HG02798 (cell line): ENCODE data around the gene CDH16.

Experiments
- ATAC-seq: cut with Tn5 transposase; IDR thresholded peaks from one replicate; pipeline ENCODE4 v1.9.1; 2021; ENCODE audit warnings: mild to moderate bottlenecking; ENCODE audit not compliant: unreplicated experiment, poor library complexity

Gene CDH16

DNA sequence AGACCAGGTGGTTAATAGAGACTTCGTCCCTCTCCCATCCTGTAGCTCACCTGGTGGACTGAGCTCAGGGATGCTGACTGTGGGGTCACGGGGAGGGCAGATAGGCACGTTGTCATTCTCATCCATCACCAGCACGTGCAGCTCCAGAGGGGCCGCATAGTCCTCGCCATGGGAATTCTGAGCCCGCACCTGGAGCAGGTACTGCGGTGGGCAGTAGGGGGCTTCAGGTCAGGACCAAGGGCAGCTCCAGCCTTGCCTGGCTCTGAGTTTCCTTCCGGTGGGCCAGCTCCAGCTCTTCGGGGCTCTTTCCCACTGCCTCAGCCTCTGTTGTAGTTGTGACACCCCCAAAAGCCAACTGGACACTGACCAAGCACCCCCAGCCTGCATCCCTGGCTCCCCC lies 5.6 kb downstream of the CDH16 start:
- no peak for ATAC-seq

DNA sequence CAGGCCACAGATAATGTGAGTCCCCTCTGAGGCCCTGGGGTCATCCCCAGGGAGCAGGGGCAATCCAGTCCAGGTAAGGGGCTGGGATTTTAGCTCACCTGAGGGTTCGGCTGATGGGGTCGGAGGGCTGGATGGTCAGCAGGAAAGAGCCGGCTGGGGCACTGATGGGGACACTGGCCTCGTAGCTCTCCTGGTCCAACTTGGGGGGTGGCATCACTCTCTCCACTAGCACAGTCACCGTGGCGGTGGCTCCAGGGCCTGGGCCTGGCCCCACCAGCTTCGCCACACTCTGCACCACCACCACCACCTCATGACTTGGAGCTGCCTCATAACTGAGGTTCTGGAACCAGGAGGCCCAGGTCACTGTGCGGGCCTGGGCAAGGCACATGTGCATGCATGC lies 6.9 kb downstream of the CDH16 start:
- no peak for ATAC-seq

DNA sequence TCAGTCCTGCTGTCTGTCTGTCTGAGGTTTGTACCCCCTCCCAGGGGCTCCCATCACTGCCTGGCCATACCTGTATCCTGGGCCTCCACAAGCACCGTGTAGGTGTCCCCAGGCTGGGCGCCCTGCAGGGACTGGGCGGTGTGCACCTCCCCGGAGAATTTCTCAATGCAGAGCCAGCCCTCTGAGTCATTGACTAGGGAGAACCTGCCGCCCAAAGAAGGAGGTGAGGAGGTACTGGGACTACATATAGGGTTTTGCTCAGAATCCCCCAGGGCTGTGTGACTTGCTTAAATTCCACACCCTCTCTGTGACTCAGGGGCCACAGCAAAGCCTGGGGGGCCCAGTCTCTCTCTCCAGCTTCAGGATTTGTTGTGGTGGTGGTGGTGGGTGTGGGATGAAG lies 7.6 kb downstream of the CDH16 start:
- ATAC-seq: no peak

- ATAC-seq: no peak
Observed at GRCh38 chr16:66910175-66910940, 8.3 kb downstream of the CDH16 start.

DNA sequence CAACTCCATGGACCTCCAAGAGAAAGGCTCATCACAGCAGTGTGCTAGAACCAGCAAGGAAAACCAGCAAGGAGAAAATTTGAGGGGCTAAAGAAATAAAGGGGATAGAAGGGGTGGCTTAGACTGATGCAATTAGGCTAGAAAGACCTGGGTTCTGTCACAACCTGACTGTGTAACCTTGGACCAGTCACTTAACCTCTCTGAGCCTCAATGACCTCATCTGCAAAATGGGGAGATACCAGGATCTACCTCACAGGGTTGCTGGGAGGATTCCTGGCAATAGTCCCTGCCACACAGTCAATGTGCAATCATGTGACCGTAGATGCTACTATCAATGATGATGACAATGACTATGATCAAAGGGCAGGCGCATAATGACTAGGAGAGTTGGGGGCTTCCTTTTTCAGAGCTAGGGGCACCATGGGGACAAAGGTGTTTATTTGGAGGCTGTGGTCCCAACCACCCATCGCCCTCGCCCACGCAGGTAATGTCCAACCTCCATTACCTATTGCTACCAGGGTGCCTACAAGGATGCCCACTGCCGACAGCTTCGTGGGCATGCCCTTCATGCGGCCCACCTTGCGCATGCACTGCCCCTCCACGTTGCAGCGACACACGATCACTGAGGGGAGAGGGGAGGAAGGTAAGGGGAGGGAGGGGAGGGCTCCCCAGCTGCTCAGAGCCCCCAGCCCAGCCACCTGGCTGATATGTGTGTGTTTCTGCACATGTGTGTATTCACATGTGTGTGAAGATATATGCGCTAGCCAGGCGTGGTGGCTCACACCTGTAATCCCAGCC lies 9.7 kb downstream of the CDH16 start:
- ATAC-seq: no peak

DNA sequence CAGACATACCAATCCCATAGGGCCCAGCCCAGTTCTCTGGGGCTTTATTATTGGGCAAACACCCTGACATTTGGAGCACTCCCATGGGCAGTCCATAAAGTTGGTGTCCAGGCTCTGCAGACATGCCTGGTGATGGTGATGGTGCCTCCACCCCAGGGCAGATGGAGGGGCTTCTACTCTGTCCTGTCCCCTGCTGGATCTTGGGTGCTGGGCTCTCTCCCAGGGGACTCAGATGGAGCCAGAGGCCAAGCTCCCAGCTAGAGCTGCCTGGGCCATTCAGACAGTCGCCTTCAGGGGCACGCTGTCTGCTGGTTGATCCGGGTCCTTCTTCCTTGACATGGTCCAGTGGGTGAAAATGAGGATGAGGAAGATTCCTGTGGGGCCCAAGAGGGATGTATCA lies 10.6 kb downstream of the CDH16 start:
- ATAC-seq: no peak

GRCh38 chr16:66906916-66907836 lies 11.5 kb downstream of the CDH16 start:
- ATAC-seq: no peak

- no peak for ATAC-seq
Observed at GRCh38 chr16:66905633-66906539, 12.8 kb downstream of the CDH16 start.

GRCh38 chr16:66904846-66905632 lies 13.6 kb downstream of the CDH16 start:
- ATAC-seq: no peak

GRCh38 chr16:66904428-66904845 lies 14.2 kb downstream of the CDH16 start:
- no peak for ATAC-seq

- no peak for ATAC-seq
Observed at GRCh38 chr16:66903544-66904427, 14.9 kb downstream of the CDH16 start.

GRCh38 chr16:66902648-66903543 lies 15.8 kb downstream of the CDH16 start:
- ATAC-seq: no peak

DNA sequence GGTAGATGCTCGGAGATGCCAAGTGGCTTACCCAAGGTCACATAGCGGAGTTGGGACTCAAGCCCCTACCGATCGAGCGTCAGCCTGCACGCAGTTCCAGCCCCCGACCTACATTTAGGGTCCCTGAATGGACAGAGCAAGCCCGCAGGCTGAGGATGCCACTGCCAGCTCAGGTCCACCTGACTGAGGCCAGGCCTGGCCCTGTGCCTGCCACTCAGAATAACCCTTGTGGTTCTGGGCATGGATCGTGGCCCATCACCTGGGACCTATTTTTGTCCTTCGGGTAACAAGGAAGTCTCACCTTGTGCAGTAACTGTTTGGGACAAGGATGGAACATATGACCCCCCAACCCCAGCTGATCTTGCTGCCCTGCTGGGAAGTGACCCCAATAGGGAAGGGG lies 17.1 kb downstream of the CDH16 start:
- no peak for ATAC-seq

GRCh38 chr16:66900721-66901441 lies 17.8 kb downstream of the CDH16 start:
- ATAC-seq: no peak

DNA sequence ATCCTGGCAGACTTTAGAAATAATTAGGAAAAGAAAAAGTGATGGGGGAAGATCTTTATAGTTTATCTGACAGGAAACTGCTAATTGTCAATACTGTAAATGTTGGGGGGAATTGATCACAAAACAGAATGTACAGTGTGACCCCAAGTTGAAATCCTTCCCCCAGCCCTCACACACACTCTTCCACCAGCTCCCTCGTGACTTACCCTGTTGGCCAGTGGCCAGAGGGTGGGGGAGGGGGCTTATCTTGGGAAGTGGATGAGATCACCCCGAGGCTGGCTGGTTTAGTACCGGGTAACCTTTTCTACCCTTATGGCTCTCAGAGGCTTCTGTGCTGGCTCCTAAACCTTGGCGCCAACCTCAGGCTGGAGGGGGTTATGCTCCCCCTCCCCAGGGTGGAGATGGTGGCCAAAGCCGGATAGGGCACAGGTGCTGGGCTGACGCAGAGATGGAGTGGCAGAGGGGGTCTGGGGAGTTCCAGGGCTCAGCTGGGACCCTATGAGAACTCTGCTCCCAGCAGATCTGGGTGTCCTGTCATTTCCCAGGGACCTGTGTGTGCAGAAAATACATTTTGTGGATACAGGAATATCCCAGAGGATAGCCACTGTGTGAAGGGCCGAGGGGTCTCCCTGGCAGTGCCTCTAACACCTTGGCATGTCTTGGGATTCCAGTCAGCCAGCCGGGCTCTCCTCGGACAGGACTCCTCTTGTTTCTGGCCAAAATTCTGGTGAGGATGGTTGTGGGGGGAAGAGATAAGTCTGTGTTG lies 18.6 kb downstream of the CDH16 start:
- ATAC-seq: no peak
